HFFc6 (cell line): ENCODE results near the gene MAP3K5. TPM values are rescaled to one million over a fixed set of nuclear protein-coding genes. Genes with fewer than 3 reads are reported as not detected.

Experiments
- DNase-seq: peaks from one replicate; pipeline ENCODE4 v3.0.0-alpha.2; 2018
- H3K27ac Mint-ChIP-seq: 2 replicates; pipeline ENCODE4 v1.8.0; 2020; ENCODE audit warnings: mild to moderate bottlenecking, mixed read lengths
- H3K27me3 Mint-ChIP-seq: 2 replicates; pipeline ENCODE4 v1.8.0; 2021; ENCODE audit warnings: mild to moderate bottlenecking, moderate library complexity, mixed read lengths; ENCODE audit not compliant: insufficient read depth
- H3K36me3 Mint-ChIP-seq: 2 replicates; pipeline ENCODE4 v1.8.0; 2021; ENCODE audit warnings: low read depth, mixed read lengths
- H3K4me1 Mint-ChIP-seq: 2 replicates; pipeline ENCODE4 v1.8.0; 2020; ENCODE audit warnings: low read depth, mixed read lengths
- H3K4me3 Mint-ChIP-seq: 2 replicates; pipeline ENCODE4 v1.8.0; 2020; ENCODE audit warnings: mild to moderate bottlenecking, moderate library complexity, mixed read lengths
- H3K9me3 Mint-ChIP-seq: 2 replicates; pipeline ENCODE4 v1.8.0; 2020; ENCODE audit warnings: mild to moderate bottlenecking, mixed read lengths
- total RNA-seq, 6 experiments: library from RNA; stranded (reverse); fragmentation: NEBNext Ultra II Directional; extraction: Animal tissue kit (Norgen Biotek cat#: 25700); gene quantifications; 2 replicates in 1 of 6; 3 replicates in 5 of 6; pipeline ENCODE4 v1.2.3, GENCODE V29; 2021
- TF ChIP-seq, protein P1 (sequence below): fragments of 200-600 bp; sonication (generic); IDR thresholded peaks from 2 replicates; pipeline ENCODE4 v1.5.0; 2021; ENCODE audit warnings: antibody characterized with exemption, mild to moderate bottlenecking

The MAP3K5 gene
- total RNA-seq, 6 experiments from 2014 or later = 11.9 to 22.2 (median 19.1) TPM

DNA sequence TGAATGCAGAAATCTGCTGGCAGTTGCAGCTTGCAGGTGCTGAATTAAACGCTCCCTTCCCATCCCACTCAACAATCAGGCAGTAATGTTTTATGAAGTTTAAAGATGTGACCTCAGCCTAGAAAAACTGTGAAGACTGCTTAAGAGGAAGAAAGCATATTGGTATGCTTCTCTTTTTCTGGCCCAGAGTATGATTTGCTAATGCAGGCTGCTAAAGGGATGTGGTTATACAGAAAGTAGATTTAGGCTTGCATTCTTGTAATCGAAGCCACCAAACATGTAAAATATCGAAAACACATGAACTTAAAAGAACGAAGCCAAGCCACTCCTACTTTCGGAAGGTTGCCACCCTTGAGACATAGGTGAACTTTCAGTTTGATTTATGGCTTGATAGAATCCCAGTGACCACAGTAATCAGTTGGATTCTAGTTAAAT lies 40.7 kb downstream of the MAP3K5 start:
- Mint-ChIP-seq H3K4me3 (no peak overlapping the region), H3K27me3 (peaks cover 1% of the 10 kb centered on the region; the same call in 1 of the 2 replicates), H3K4me1 (peaks cover 23% of the 10 kb centered on the region)

DNA sequence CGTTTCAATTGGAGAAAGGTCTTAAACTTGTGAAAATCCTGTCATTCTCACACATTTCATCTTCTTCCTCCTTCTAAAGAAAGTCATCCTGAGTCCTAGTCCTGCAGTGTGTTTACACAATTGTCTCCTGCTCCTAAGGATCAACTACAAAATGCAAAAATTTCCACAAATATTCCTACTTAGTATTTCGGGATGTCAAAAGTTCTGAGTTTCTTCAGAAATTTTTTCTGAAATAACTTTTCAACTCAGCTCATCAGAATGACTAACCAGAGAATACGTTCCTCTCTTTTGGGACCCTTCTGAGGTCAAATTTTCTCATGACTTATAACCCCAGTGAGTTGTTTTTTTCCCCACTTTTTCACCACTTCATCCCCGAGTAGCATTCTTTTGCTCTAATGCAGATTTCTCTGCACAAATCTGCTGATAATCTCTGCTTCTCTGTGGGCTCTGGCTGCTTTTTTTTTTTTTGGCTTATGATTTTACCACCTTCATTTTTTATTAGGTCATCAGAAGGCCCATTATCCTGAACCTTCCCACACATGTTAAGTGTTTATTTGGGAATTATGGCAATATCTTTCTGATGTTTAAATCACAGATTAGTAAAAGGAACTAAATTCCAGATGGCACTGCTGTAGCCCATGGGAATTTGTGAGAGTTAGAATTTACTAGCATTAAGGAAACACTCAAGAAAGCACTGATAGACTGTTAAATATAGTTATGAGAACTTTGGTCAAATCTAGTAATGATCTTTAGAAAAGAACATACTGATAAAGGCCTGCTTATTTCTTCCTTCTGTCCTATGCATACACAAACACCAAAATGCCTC lies 41.4 kb downstream of the MAP3K5 start:
- H3K9me3 Mint-ChIP-seq = no peaks in the 10 kb centered on the region
- no peak overlapping the region for H3K4me3 Mint-ChIP-seq
- no peak overlapping the region for H3K27ac Mint-ChIP-seq
- no peaks in the 10 kb centered on the region; the same call in 1 of the 2 replicates for H3K36me3 Mint-ChIP-seq
- H3K4me1 Mint-ChIP-seq = peaks cover 23% of the 10 kb centered on the region
- TF ChIP-seq, protein P1, sequence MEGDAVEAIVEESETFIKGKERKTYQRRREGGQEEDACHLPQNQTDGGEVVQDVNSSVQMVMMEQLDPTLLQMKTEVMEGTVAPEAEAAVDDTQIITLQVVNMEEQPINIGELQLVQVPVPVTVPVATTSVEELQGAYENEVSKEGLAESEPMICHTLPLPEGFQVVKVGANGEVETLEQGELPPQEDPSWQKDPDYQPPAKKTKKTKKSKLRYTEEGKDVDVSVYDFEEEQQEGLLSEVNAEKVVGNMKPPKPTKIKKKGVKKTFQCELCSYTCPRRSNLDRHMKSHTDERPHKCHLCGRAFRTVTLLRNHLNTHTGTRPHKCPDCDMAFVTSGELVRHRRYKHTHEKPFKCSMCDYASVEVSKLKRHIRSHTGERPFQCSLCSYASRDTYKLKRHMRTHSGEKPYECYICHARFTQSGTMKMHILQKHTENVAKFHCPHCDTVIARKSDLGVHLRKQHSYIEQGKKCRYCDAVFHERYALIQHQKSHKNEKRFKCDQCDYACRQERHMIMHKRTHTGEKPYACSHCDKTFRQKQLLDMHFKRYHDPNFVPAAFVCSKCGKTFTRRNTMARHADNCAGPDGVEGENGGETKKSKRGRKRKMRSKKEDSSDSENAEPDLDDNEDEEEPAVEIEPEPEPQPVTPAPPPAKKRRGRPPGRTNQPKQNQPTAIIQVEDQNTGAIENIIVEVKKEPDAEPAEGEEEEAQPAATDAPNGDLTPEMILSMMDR = no peak
- H3K27me3 Mint-ChIP-seq = peaks cover 1% of the 10 kb centered on the region; the same call in 1 of the 2 replicates
- no peak for DNase-seq

More for the DNA sequence above, 40.7 kb downstream of the MAP3K5 start:
- Mint-ChIP-seq H3K9me3 (no peaks in the 10 kb centered on the region), H3K36me3 (no peaks in the 10 kb centered on the region; the same call in 1 of the 2 replicates), H3K27ac (no peak overlapping the region)
- TF ChIP-seq, protein P1 = no peak
- DNase-seq = no peak

DNA sequence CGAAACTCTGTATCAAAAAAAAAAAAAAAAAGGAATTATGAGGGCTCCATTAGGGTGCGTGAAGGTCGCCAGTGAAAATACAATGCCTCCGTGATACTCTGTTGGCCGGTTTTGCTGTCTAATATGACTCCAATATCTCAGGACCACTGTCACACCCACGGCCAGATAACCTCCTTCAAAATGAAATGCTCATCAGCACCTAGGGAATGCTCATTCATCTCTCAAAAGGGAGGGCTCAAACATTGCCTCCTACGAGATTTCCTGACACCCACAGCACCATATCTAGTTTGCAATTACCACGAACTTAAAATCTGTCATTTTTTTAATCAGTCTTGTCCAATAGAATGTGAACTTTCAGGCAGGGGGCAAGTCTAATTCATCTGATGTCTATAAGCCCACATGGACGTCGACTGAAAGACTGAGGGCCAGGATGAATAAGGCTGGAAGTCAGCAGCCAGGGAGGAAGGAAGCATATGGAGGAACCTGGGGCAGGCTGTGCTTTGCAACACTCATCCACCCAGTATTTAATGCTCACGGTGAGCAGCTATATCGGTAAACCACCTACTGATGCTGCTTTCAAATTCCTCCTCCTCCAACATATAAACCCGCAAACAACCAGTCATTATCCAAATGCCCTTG lies 42.8 kb downstream of the MAP3K5 start:
- TF ChIP-seq, protein P1 = no peak
- Mint-ChIP-seq H3K27ac (no peak overlapping the region), H3K27me3 (peaks cover 1% of the 10 kb centered on the region; the same call in 1 of the 2 replicates), H3K36me3 (no peaks in the 10 kb centered on the region; the same call in 1 of the 2 replicates), H3K9me3 (no peaks in the 10 kb centered on the region), H3K4me3 (no peak overlapping the region), H3K4me1 (peaks cover 23% of the 10 kb centered on the region)
- DNase-seq = no peak

DNA sequence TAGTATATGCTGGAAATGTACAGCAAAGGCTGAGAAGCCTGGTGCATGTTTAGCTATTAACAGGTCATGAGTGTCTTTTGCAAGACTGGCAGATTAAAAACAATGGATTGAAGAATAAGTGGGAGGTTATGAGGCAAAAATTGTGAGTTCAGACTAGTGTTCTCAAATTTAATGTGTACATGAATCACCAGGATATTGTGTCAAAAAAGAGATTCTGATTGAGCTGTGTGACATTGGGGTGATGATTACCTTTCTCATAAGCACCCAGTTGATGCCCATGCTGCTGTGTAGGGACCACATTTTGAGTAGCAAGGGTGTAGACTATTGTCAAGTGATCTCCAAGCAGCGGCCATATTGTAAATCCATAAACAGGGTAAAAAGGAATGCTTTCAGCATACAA lies 44.8 kb downstream of the MAP3K5 start:
- Mint-ChIP-seq H3K4me1 (peaks cover 18% of the 10 kb centered on the region), H3K27me3 (no peaks in the 10 kb centered on the region), H3K27ac (no peak overlapping the region), H3K4me3 (no peak overlapping the region), H3K36me3 (no peaks in the 10 kb centered on the region; the same call in 1 of the 2 replicates), H3K9me3 (no peaks in the 10 kb centered on the region)
- DNase-seq = no peak
- TF ChIP-seq, protein P1 = no peak

DNA sequence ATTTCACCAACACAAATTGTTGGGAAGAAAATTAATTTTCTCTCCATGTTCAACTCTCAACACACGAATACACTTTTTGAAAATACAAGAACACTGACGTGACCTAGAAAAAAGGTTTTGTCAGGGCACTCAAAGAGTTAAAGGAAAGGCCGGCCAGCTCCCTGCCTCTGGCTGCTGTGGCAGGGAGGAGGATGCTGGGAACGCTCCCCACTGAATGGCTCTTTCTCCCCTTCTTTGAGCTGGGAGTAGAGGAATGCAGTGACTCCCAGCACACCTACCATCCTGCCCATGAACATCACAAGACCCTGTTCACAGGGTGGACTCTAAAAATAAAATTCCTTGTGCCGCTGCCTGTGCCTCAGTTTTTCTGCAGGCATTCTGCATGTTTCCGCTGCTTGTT lies 47.0 kb downstream of the MAP3K5 start:
- no peak overlapping the region for H3K27ac Mint-ChIP-seq
- H3K27me3 Mint-ChIP-seq = no peaks in the 10 kb centered on the region
- DNase-seq = no peak
- no peaks in the 10 kb centered on the region for H3K9me3 Mint-ChIP-seq
- H3K4me3 Mint-ChIP-seq = no peak overlapping the region
- no peaks in the 10 kb centered on the region; the same call in 1 of the 2 replicates for H3K36me3 Mint-ChIP-seq
- TF ChIP-seq, protein P1 = no peak
- H3K4me1 Mint-ChIP-seq = 0 out of 2 replicates have a peak, but pooled peaks cover 2% of the 10 kb centered on the region
